Cardiac septum (tissue), 1 donor: Measurements from ENCODE around the gene ASB15. TPM values are rescaled to one million over a fixed set of nuclear protein-coding genes. Genes with fewer than 3 reads are reported as not detected.

Experiments used
- DNase-seq: peaks from one replicate; pipeline ENCODE4 v3.0.0-alpha.2; 2020; ENCODE audit warnings: low spot score
- intact Hi-C: fragments of 100-400 bp; cut with DNase I; formaldehyde crosslinking; loops from one replicate; pipeline ENCODE4 v1.14.0; 2022
- total RNA-seq: library from RNA; stranded (reverse); fragmentation: NEBNext Ultra II Directional; extraction: Animal tissue kit (Norgen Biotek cat#: 25700); gene quantifications from one replicate; pipeline ENCODE4 v1.2.1, GENCODE V29; 2021
- donor health status: DM: no; HTN: no; CAD: no.

ASB15 gene
- total RNA-seq, 1 donor from 2014 or later = 20.0 TPM

GRCh38 chr7:123687161-123687560 is 85.5 kb downstream of the ASB15 start:
- intact Hi-C loops = loop anchor here (5.0 to 10.0 kb wide), 2 partner anchors 58 to 180 kb away; partner anchors contain the start of gene WASL
- DNase-seq = no peak

GRCh38 chr7:123687727-123688126 is 86.1 kb downstream of the ASB15 start:
- intact Hi-C loops = loop anchor here (5.0 to 10.0 kb wide), 2 partner anchors 57 to 180 kb away; partner anchors contain the start of gene WASL
- no peak for DNase-seq

Other genes with a start within 250 kb of the ASB15 start
- 0.78 TPM for gene IQUB, start 67.2 kb upstream of the ASB15 start, total RNA-seq
- 210 TPM for gene NDUFA5, start 44.0 kb upstream of the ASB15 start, total RNA-seq
- gene LMOD2, start 54.0 kb downstream of the ASB15 start, total RNA-seq = 1,161 TPM
- gene WASL, start 147.2 kb downstream of the ASB15 start, total RNA-seq = 32.5 TPM
- gene HYAL4, start 243.3 kb downstream of the ASB15 start, total RNA-seq = 0.32 TPM